Stimulated activated CD4-positive, alpha-beta T cell treated with anti-CD3 and anti-CD28 coated beads, Interleukin-4, amount 100 ng/mL, for 48 hours (primary cell): ENCODE data around the gene PLK5.
"Not testable (repeated sequence)": the region's sequence is repeated elsewhere in the genome, so short reads cannot be mapped to it uniquely, and the experiment has no call there.

Source experiments
- DNase-seq, 2 donors: peaks; one replicate each; pipeline ENCODE4 v3.0.0-alpha.2; 2020; ENCODE audit warnings: low read depth in 2 of 2

Gene PLK5

DNA sequence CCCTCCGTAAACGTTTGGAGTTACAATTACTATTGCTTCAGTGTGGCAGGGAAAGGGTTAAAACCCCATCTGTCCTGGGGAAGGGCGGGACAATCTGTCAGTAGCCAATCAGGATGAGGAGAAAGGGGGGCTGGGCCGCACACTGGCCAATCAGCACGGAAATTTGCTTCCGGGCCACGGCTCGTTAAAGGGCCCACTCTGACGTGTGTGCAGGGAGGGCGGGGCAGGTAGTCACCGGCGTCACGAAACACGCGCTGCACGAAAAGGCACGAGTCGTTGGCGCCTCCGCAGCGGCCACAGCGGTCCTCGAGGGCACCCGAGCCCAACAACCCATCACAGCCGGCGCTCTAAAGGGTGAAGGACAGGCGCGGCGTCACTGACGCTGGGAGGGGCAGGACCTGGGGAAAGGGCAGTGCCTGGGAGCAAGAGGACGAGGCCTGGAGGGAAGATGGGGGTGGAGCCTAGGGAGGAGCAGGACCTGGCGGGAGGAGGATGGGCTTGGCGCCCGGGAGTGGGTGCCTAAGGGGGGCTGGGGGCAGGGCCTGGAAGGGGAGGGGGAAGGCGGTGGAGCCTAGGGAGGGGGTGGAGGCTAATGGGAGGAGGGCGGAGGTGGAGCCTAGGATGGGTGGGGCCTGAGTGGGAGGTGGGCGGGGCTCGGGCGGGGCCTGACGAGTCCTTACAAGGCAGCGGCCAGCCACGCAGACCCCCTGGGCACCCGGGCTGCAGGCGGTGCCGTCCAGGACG, 15.9 kb upstream of the PLK5 start:
- DNase-seq, result peak; percentile 85 to 89

DNA sequence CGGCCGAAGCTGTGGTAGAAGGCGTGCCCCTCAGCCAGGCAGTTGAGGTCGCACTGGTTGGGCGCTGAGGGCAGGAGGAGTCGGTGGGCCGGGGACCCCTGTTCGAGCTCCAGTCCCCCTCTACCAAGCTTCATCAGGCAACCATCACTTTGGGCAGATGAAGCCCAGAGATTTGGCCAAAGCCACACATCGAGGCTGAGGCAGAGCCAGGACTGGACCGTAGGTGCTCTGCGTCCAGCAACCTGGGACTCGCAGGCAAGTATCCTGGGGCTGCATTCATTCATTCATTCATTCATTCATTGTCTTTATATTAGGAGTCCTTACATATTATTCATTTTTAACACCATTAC, 15.4 kb upstream of the PLK5 start:
- no peak for DNase-seq

- no peak for DNase-seq
Observed at GRCh38 chr19:1509602-1510441, 14.1 kb upstream of the PLK5 start.

DNA sequence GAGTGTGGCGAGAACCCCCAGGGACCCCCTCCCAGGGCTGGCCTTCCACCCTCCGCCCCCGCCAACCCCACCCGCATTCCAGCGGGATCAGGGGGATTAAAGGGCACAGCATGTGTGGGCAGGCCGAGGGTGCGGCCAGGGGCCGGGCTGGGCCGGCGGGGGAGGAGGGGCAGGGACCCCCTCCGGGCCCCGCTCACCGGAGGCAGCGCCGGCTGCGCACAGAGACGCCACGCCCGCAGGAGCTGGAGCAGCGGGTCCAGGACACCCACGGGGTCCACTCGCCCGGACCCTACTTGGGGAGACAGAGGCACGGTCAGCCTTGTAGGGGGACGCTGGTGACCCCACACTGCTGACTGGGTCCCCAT, 13.5 kb upstream of the PLK5 start:
- DNase-seq, result no peak

DNA sequence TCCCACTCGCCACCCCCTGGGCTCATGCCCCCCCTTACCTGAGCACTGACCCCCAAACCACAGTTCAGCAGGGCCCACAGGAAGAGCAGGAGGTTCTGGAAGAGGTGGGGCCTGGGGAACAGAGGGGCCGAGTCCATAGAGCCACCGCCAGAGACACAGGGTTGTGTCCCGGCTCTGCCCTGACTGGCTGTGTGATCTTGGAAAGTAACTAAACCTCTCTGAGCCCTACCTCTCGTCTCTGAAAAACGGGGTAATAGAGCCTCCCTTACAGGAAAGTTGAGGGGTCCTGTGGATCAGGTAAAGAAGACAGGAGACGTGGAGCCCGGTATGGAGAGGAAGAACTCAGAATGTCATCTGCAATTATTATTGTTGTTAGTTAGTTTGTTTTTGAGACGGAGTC, 13.1 kb upstream of the PLK5 start:
- no peak for DNase-seq

DNA sequence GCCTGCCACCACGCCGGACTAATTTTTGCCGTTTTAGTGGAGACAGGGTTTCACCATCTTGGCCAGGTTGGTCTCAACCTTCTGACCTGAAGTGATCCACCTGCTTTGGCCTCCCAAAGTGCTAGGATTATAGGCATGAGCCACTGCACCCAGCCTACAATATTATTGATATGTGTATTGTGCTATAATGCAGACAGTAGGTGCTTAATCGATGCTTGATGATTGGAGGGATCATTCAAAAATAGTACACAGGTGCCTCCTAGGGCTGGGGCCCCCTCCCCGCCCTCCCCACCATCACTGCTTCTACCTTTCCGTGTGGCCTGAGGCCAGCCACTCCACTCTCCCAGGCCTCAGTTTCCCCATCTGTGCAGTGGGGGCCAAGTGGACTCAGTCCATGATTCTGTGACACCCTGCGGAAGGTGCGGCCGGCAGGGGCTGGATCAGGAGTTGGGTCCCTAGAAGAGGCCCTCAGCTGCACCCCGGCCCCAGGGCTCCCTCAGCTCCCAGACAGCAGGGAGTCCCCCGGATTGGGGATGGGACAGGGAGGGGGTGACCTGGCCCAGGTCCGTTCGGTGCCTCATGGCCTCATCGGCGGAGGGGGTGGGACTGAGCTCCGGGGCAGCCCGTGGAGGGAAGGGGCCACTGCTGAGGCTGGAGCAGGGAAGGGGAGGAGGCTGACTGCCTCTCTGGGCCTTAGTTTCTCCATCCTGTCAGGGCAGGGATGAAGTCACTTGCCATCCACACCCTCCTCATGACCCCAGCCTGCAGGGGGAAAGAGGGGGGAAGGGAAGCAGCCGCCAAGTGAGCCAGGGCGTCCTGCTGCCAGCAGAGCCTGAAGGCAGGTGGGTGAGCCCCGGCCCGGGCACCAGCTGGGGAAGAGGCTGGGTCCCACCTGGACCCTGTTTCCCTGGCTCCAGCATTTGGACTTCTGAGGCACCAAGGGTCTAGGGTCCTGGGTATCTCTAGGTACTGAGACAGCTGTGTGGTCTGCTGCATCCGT, 12.3 kb upstream of the PLK5 start:
- DNase-seq, result no peak

- DNase-seq, result peak; percentile 52 to 75
Observed at GRCh38 chr19:1512671-1513498, 11.0 kb upstream of the PLK5 start, which contains the start of gene ADAMTSL5. Gene ADAMTSL5, minus strand, starts transcription at chr19:1513019. Its CDS starts 2,076 bp downstream, at chr19:1510943.

GRCh38 chr19:1513499-1514294, 10.2 kb upstream of the PLK5 start:
- peak; percentile 65 to 74 for DNase-seq

- DNase-seq, result no peak
Observed at GRCh38 chr19:1514295-1514661, 9.6 kb upstream of the PLK5 start.

GRCh38 chr19:1514986-1515721, 8.7 kb upstream of the PLK5 start:
- DNase-seq, result no peak

DNA sequence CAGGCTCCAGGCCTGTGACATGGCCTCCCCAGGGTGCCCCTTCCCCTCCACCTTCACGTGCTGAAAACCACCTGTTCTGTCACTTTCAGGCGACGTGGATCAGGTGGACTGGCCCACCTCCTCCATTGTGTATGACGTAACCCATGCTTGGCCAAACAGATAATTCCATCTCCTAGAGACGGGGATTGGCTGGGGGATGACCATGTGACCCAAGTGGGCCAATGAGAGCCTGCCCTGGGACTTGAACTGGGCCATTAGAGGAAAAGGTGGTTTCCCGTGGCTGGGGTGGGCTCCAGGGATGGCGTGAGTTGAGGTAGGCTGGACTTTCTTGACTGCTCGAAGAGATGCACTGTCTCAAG, 7.5 kb upstream of the PLK5 start:
- no peak for DNase-seq

- DNase-seq, result no peak
Observed at GRCh38 chr19:1518471-1518870, 5.4 kb upstream of the PLK5 start.

DNA sequence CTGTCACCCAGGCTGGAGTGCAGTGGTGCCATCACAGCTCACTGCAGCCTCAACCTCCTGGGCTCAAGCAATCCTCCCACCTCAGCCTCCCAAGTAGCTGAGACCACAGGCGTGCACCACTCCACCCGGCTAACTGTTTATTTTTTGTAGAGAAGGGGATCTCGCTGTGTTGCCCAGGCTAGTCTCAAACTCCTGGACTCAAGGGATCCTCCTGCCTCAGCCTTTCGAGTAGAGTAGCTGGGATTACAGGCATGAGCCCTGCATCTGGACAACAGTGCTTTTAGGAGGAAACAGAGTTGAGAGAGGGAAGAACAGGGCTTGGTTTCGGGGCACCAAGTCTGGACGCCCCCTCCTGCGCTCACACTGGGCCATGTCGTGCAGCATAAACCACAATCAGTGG, 4.1 kb upstream of the PLK5 start:
- DNase-seq, result not testable (repeated sequence)

GRCh38 chr19:1520203-1520780, 3.6 kb upstream of the PLK5 start:
- no peak for DNase-seq

GRCh38 chr19:1521636-1522035, 2.2 kb upstream of the PLK5 start:
- DNase-seq, result no peak

- no peak for DNase-seq
Observed at GRCh38 chr19:1522061-1522460, 1.8 kb upstream of the PLK5 start.

- DNase-seq, result no peak
Observed at GRCh38 chr19:1522838-1523237, 1.0 kb upstream of the PLK5 start.

DNA sequence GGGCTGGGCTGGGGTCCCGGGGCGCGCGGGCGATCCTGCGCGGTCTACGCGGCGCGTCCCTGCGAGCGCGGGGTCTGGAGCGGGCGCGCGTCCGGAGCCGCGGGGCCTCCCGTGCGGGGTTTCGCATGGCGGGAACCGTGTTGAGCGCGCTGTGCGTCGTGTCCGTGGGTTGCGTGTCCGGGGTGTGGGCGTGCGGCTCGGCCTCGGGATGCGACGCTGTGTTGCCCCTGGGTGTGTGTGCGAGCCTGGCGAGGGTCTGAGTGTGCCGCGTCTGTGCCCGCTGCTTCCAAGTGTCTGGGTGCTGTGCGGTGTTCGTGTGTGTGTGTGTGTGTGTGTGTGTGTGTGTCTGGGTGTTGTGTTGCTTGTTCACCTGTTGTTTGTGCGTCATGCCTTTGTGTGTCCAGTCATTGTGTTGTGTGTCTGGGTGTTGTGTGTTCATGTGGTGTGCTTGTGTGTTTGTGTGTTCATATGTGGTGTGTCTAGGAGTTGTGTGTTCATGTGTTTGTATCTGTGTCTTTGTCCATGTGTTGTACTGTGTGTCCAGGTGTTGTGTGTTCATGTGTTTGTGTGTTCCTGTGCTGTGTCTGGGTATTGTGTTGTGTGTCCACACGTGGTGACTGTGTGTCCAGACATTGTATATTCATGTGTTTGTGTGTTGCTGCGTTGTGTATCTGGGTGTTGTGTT, 552 bp downstream of the PLK5 start:
- DNase-seq, result no peak

- DNase-seq, result no peak
Observed at GRCh38 chr19:1524972-1525325, 1.1 kb downstream of the PLK5 start.
